A673 (cell line): Measurements from ENCODE around the gene ANKS1B. TPM values are rescaled to one million over a fixed set of nuclear protein-coding genes. Genes with fewer than 3 reads are reported as not detected.
"Not testable (repeated sequence)": the region's sequence is repeated elsewhere in the genome, so short reads cannot be mapped to it uniquely, and the experiment has no call there.

ENCODE experiments used
- BruUV-seq: library from RNA; stranded (reverse); fragments of 400-500 nt; replicated peaks from 2 replicates; lab custom pipeline; 2021; lab: Mats Ljungman, UMichigan
- CTCF ChIA-PET: fragments of 300-600 bp; sonication (Branson Sonifier 250); formaldehyde crosslinking; loops from one replicate; lab custom pipeline; 2022; ENCODE audit warnings: antibody characterized with exemption; lab: Charles Lee
- POLR2A ChIA-PET: fragments of 300-600 bp; sonication (Branson Sonifier 250); formaldehyde crosslinking; loops from one replicate; lab custom pipeline; 2022; ENCODE audit warnings: antibody characterized with exemption; ENCODE audit not compliant: low non-redundant PET; lab: Charles Lee
- DNase-seq: peaks from one replicate; pipeline ENCODE4 v3.0.0-alpha.2; 2015; ENCODE audit warnings: low spot score
- H3K27ac ChIP-seq: fragments of 200-600 bp; sonication (generic); 2 replicates; pipeline ENCODE4 v1.5.1; 2016; ENCODE audit warnings: mixed run types, low read depth, mild to moderate bottlenecking, mixed read lengths, antibody characterized with exemption, low read length; ENCODE audit not compliant: poor library complexity, severe bottlenecking
- H3K27me3 ChIP-seq: fragments of 200-600 bp; sonication (generic); replicated peaks from 2 replicates; pipeline ENCODE4 v1.6.1; 2017; ENCODE audit warnings: mixed run types, low read depth, mild to moderate bottlenecking, mixed read lengths, antibody characterized with exemption, low read length; ENCODE audit not compliant: insufficient read depth, poor library complexity
- H3K36me3 ChIP-seq: fragments of 200-600 bp; sonication (generic); 2 replicates; pipeline ENCODE4 v1.6.1; 2016; ENCODE audit warnings: mixed run types, mild to moderate bottlenecking, mixed read lengths, antibody characterized with exemption, low read length; ENCODE audit not compliant: insufficient read depth, poor library complexity, severe bottlenecking
- H3K4me1 ChIP-seq: fragments of 200-600 bp; sonication (generic); 2 replicates; pipeline ENCODE4 v1.6.1; 2017; ENCODE audit warnings: mixed run types, mild to moderate bottlenecking, mixed read lengths, antibody characterized with exemption, low read length; ENCODE audit not compliant: insufficient read depth, poor library complexity, severe bottlenecking
- H3K4me3 ChIP-seq: fragments of 200-600 bp; sonication (generic); 2 replicates; pipeline ENCODE4 v1.5.1; 2016; ENCODE audit warnings: low read depth, mixed run types, mild to moderate bottlenecking, mixed read lengths, low read length; ENCODE audit not compliant: poor library complexity, severe bottlenecking
- H3K9me3 ChIP-seq: fragments of 200-600 bp; sonication (generic); 2 replicates; pipeline ENCODE4 v1.6.1; 2016; ENCODE audit warnings: mixed run types, low read depth, mild to moderate bottlenecking, mixed read lengths, antibody characterized with exemption, low read length; ENCODE audit not compliant: poor library complexity, severe bottlenecking
- CTCF ChIP-seq: fragments of 300-800, 200-600 bp; sonication (generic); conservative IDR thresholded peaks from 2 replicates; pipeline ENCODE4 v1.5.1; 2017; ENCODE audit warnings: low read depth, mild to moderate bottlenecking, antibody characterized with exemption, low read length, moderate library complexity, mixed read lengths
- EZH2 ChIP-seq: fragments of 200-600 bp; sonication (generic); IDR thresholded peaks from 2 replicates; pipeline ENCODE4 v1.6.1; 2017; ENCODE audit warnings: borderline replicate concordance, low read depth, mild to moderate bottlenecking, mixed read lengths, antibody characterized with exemption, low read length; ENCODE audit not compliant: poor library complexity, severe bottlenecking
- intact Hi-C: fragments of 100-400 bp; cut with micrococcal nuclease; formaldehyde crosslinking; loops from one replicate; pipeline ENCODE4 v1.10.0; 2022; ENCODE audit not compliant: unreplicated experiment
- total RNA-seq: library from RNA; stranded (reverse); gene quantifications from 2 replicates; pipeline ENCODE4 v1.2.3, GENCODE V29; 2021

ANKS1B gene
- total RNA-seq, 1 experiment from 2014 or later: 0.99 TPM

DNA sequence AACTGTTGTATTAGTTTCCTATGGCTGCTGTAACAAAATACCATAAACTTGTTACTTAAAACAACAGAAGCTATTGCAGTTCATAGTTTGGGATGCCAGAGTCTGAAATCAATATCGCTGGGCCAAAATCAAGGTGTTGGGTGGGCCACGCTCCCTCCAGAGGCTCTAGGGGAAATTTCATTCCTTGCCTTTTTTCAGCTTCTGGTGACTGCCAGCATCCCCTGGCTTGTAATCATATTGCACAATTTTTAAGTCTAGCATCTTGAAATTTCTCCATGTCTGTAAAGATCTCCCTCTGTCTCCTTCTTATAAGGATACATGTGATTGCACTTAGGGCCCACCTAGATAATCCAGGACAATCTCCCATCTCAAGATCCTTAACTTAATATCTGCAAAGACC, 386.0 kb downstream of the ANKS1B start:
- CTCF ChIA-PET: no interaction called here
- Histone ChIP-seq H3K36me3 (no peaks in the 10 kb centered on the region), H3K9me3 (no peaks in the 10 kb centered on the region), H3K27ac (no peak overlapping the region), H3K27me3 (no peaks in the 10 kb centered on the region), H3K4me1 (no peaks in the 10 kb centered on the region), H3K4me3 (no peak overlapping the region)
- intact Hi-C loops: no loop called here
- no peak for DNase-seq
- POLR2A ChIA-PET: interaction anchor here (0.7 kb wide), 1 partner anchor 32 kb away, joined by 3 read pairs; no protein-coding TSS in a partner anchor
- TF ChIP-seq CTCF (no peak), EZH2 (no peak)
- BruUV-seq: no TSS peak

GRCh38 chr12:99596762-99597161, 388.0 kb downstream of the ANKS1B start:
- no peak for TF ChIP-seq EZH2
- no peak for TF ChIP-seq CTCF
- ChIA-PET POLR2A (no interaction called here), CTCF (no interaction called here)
- Histone ChIP-seq H3K4me1 (no peaks in the 10 kb centered on the region), H3K27ac (no peak overlapping the region), H3K36me3 (no peaks in the 10 kb centered on the region), H3K4me3 (no peak overlapping the region), H3K9me3 (no peaks in the 10 kb centered on the region), H3K27me3 (peaks cover 3% of the 10 kb centered on the region)
- BruUV-seq: no TSS peak
- no peak for DNase-seq
- intact Hi-C loops: no loop called here

- BruUV-seq, CTCF ChIA-PET, POLR2A ChIA-PET, H3K36me3 ChIP-seq, H3K9me3 ChIP-seq, H3K4me3 ChIP-seq, H3K27ac ChIP-seq, H3K4me1 ChIP-seq, intact Hi-C loops, H3K27me3 ChIP-seq, DNase-seq: not testable (repeated sequence)
Observed at GRCh38 chr12:99577125-99577524, 407.6 kb downstream of the ANKS1B start.

- no peak for DNase-seq
- no peak overlapping the region for H3K4me3 ChIP-seq
- H3K27me3 ChIP-seq: no peaks in the 10 kb centered on the region
- H3K9me3 ChIP-seq: no peaks in the 10 kb centered on the region
- no peaks in the 10 kb centered on the region for H3K4me1 ChIP-seq
- POLR2A ChIA-PET: no interaction called here
- CTCF ChIA-PET: no interaction called here
- intact Hi-C loops: no loop called here
- no peak overlapping the region for H3K27ac ChIP-seq
- no peaks in the 10 kb centered on the region for H3K36me3 ChIP-seq
- TF ChIP-seq EZH2 (no peak), CTCF (no peak)
- no TSS peak for BruUV-seq
Observed at GRCh38 chr12:99573980-99574379, 410.8 kb downstream of the ANKS1B start.
